HepG2 (cell line): Measurements from ENCODE around the gene DDR1. TPM values are rescaled to one million over a fixed set of nuclear protein-coding genes. Genes with fewer than 3 reads are reported as not detected.

Source experiments
- CSRNP2 ChIP-seq: sonication (generic); formaldehyde crosslinking; conservative IDR thresholded peaks from 2 replicates; pipeline ENCODE4 v1.8.0; 2022; ENCODE audit warnings: low read depth, missing genetic modification reagents
- GATAD2A ChIP-seq: IDR thresholded peaks from 2 replicates; pipeline ENCODE4 v1.6.1; 2016
- IRF9 ChIP-seq: sonication (generic); formaldehyde crosslinking; IDR thresholded peaks from 2 replicates; pipeline ENCODE4 v1.8.0; 2022; ENCODE audit warnings: missing genetic modification reagents, mild to moderate bottlenecking, borderline replicate concordance
- MXI1 ChIP-seq: IDR thresholded peaks from 3 replicates; pipeline ENCODE4 v1.6.1; 2012; ENCODE audit warnings: low read depth, low read length, inconsistent platforms, borderline replicate concordance
- PATZ1 ChIP-seq: sonication (generic); formaldehyde crosslinking; IDR thresholded peaks from 2 replicates; pipeline ENCODE4 v1.4.0; 2020; ENCODE audit warnings: missing genetic modification reagents
- RBM39 ChIP-seq: fragments of 200-400 bp; formaldehyde crosslinking; IDR thresholded peaks from one replicate; pipeline ENCODE4 v1.6.1; 2018; ENCODE audit warnings: antibody characterized with exemption, mild to moderate bottlenecking, low read depth, low read length; ENCODE audit not compliant: poor library complexity, severe bottlenecking
- STAG1 ChIP-seq: sonication (generic); formaldehyde crosslinking; IDR thresholded peaks from 2 replicates; pipeline ENCODE4 v1.4.0; 2020; ENCODE audit warnings: missing genetic modification reagents
- ZBTB4 ChIP-seq: sonication (generic); formaldehyde crosslinking; IDR thresholded peaks from 2 replicates; pipeline ENCODE4 v1.4.0; 2020; ENCODE audit warnings: missing genetic modification reagents, mild to moderate bottlenecking, borderline replicate concordance
- ZNF180 ChIP-seq: sonication (generic); formaldehyde crosslinking; IDR thresholded peaks from 2 replicates; pipeline ENCODE4 v1.4.0; 2020; ENCODE audit warnings: low read depth, missing genetic modification reagents, borderline replicate concordance
- ZNF574 ChIP-seq: sonication (generic); formaldehyde crosslinking; IDR thresholded peaks from 2 replicates; pipeline ENCODE4 v1.4.0; 2020; ENCODE audit warnings: missing genetic modification reagents
- ZNF687 ChIP-seq: sonication (generic); formaldehyde crosslinking; IDR thresholded peaks from 2 replicates; pipeline ENCODE4 v1.5.1; 2020; ENCODE audit warnings: mild to moderate bottlenecking, missing genetic modification reagents, moderate library complexity
- polyA plus RNA-seq, 8 experiments: library from polyadenylated mRNA; depleted of rRNA in 3 of 8; stranded (reverse) in 7 of 8; unstranded in 1 of 8; fragments of >200 nt; fragmentation: Illumina TruSeq in 4 of 8; extraction: Trizol in 4 of 8; gene quantifications; 2 replicates each; pipeline versions ENCODE4 v1.2.1 to v1.2.3, GENCODE V29; 2011 to 2016; ENCODE audit warnings: low read depth in 4 of 8, missing spikeins in 1 of 8, mixed read lengths in 1 of 8; ENCODE audit not compliant: insufficient read depth in 1 of 8
- total RNA-seq, 5 experiments: library from RNA; depleted of rRNA; stranded (reverse); fragments of >200 nt; fragmentation: Illumina TruSeq; extraction: Trizol; gene quantifications; 2 replicates each; pipeline ENCODE4 v1.2.3, GENCODE V29; 2016; ENCODE audit warnings: low read depth in 1 of 5

The DDR1 gene
- total and polyA plus RNA-seq, 2 of the 13 experiments (the other 11 are each of a cell fraction or from before 2014, with no cell fraction given) = 16.7 to 20.2 TPM

- TF ChIP-seq PATZ1 (no peak; the same call in 1 of the 2 replicates), GATAD2A (CRISPR knock-in tag) (peak; percentile 51; the same call in 1 of the 2 replicates), STAG1 (CRISPR knock-in tag) (peak; percentile 27; the same call in 1 of the 2 replicates), ZNF574 (CRISPR knock-in tag) (peak; percentile 41; the same call in 1 of the 2 replicates), ZBTB4 (no peak), IRF9 (no peak), MXI1 (no peak; the same call in 2 of the 3 replicates), CSRNP2 (CRISPR knock-in tag) (no peak), ZNF180 (CRISPR knock-in tag) (no peak), ZNF687 (CRISPR knock-in tag) (peak; percentile 52; the same call in 1 of the 2 replicates), RBM39 (no peak)
Measured at GRCh38 chr6:30885999-30886896, 1.9 kb downstream of the DDR1 start (continued).
